Measurements from ENCODE around the gene XPO5.

- TF ChIP-seq POLR2A (IDR thresholded peaks at IDR 0.05) (no peak), CTCF (IDR thresholded peaks at IDR 0.05) (no peak)
Measured at GRCh38 chr6:43493230-43493629, 82.6 kb downstream of the XPO5 start.
